CD4-positive, CD25-positive, alpha-beta regulatory T cell (primary cell): ENCODE measurements around the gene TNK2. TPM values are rescaled to one million over a fixed set of nuclear protein-coding genes. Genes with fewer than 3 reads are reported as not detected.
A peak's percentile ranks its signal among the peaks of the same experiment; 100 is the strongest.

Source experiments
- ATAC-seq, 2 donors: fragments of 150-1000 bp; cut with Tn5 transposase; one replicate each; pipeline ENCODE4 v1.10.0; 2021; ENCODE audit warnings: low read depth in 2 of 2, moderate number of reproducible peaks in 2 of 2, moderate library complexity in 1 of 2
- DNase-seq, 3 donors: peaks; one replicate each; pipeline versions ENCODE4 v3.0.0 to v3.0.0-alpha.2; 2012 to 2022; ENCODE audit warnings: mixed read lengths in 1 of 3
- H3K27ac ChIP-seq: one replicate; pipeline ENCODE4 v1.7.0; 2013; ENCODE audit warnings: mild to moderate bottlenecking, low read length; ENCODE audit not compliant: insufficient read depth, poor library complexity, severe bottlenecking
- H3K27me3 ChIP-seq: one replicate; pipeline ENCODE4 v1.7.0; 2013; ENCODE audit warnings: low read length; ENCODE audit not compliant: control insufficient read depth, insufficient read depth
- H3K36me3 ChIP-seq: one replicate; pipeline ENCODE4 v1.7.0; 2013; ENCODE audit warnings: mild to moderate bottlenecking, low read length, moderate library complexity; ENCODE audit not compliant: control insufficient read depth, insufficient read depth
- H3K4me1 ChIP-seq: 2 replicates; pipeline ENCODE4 v1.7.0; 2013; ENCODE audit warnings: mild to moderate bottlenecking, low read length; ENCODE audit not compliant: insufficient read depth, control insufficient read depth, poor library complexity, severe bottlenecking
- H3K4me3 ChIP-seq: one replicate; pipeline ENCODE4 v1.7.0; 2013; ENCODE audit warnings: low read depth, mild to moderate bottlenecking, low read length, moderate library complexity
- H3K9me3 ChIP-seq, 2 experiments: 1 replicate in 1 of 2; 2 replicates in 1 of 2; pipeline ENCODE4 v1.7.0; 2013; ENCODE audit warnings: low read length in 2 of 2, mild to moderate bottlenecking in 1 of 2, moderate library complexity in 1 of 2; ENCODE audit not compliant: control insufficient read depth in 2 of 2
- H3K27ac Mint-ChIP-seq, 3 donors: one replicate each; pipeline ENCODE4 v1.8.0; 2020 to 2022; ENCODE audit warnings: mild to moderate bottlenecking in 3 of 3, mixed read lengths in 3 of 3, moderate library complexity in 2 of 3
- H3K27me3 Mint-ChIP-seq: one replicate; pipeline ENCODE4 v1.8.0; 2022; ENCODE audit warnings: mild to moderate bottlenecking, mixed read lengths
- H3K36me3 Mint-ChIP-seq: one replicate; pipeline ENCODE4 v1.8.0; 2020; ENCODE audit warnings: mixed read lengths
- H3K4me1 Mint-ChIP-seq, 4 donors: one replicate each; pipeline ENCODE4 v1.8.0; 2020 to 2022; ENCODE audit warnings: mixed read lengths in 4 of 4, mild to moderate bottlenecking in 1 of 4
- H3K4me3 Mint-ChIP-seq, 4 donors: one replicate each; pipeline ENCODE4 v1.8.0; 2020 to 2022; ENCODE audit warnings: mild to moderate bottlenecking in 4 of 4, mixed read lengths in 4 of 4, moderate library complexity in 3 of 4
- H3K9me3 Mint-ChIP-seq, 7 donors: one replicate each; pipeline ENCODE4 v1.8.0; 2020 to 2022; ENCODE audit warnings: mixed read lengths in 7 of 7, mild to moderate bottlenecking in 3 of 7, moderate library complexity in 2 of 7
- polyA plus RNA-seq, 4 donors: library from polyadenylated mRNA; unstranded; fragments of 300-500 nt; fragmentation: Illumina TruSeq; gene quantifications; one replicate each; pipeline ENCODE4 v1.2.3, GENCODE V29; 2021
- total RNA-seq: library from RNA; stranded (reverse); gene quantifications from one replicate; pipeline ENCODE4 v1.2.3, GENCODE V29; 2022

Gene TNK2
- total and polyA plus RNA-seq, 5 donors from 2014 or later = 0.93 to 139 (median 2.1) TPM

DNA sequence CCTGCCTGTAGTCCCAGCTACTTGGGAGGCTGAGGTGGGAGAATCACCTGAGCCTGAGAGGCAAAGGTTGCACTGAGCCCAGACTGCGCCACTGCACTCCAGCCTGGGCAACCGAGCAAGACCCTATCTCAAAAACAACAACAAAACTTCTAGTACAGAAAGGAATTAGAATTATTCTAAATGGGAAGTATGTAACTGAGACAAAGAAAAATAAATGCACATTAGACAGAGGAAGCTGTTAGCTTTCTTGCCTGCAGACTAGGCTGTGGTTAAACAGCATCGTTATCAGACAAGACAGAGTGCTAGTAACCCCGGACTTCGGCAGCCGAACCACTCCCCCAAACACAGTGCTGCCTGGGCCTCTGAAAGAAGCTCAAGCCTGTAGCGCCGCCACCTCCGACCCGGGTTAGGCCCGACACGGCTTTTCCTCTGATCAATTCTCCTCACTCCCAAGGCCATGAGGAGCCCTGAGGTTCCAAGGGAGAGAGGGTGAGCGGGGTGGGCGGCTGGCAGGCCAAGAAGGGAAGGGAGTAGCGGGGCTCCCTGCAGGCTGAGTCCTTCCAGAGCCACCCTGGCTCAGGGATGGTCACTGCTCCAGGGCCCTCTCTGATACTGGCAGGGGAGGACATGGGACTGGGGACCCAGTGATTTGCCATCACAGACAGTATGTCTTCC is 51.8 kb downstream of the TNK2 start:
- DNase-seq = peak in 1 of 3 donors; percentile 28
- Mint-ChIP-seq H3K27me3 (peaks cover 7% of the 10 kb centered on the region), H3K9me3 (no peaks in the 10 kb centered on the region)

GRCh38 chr3:195855471-195856409 is 52.6 kb downstream of the TNK2 start:
- no peaks in the 10 kb centered on the region for H3K36me3 Mint-ChIP-seq
- no peak for ATAC-seq

More for the DNA sequence above, 51.8 kb downstream of the TNK2 start:
- H3K27ac ChIP-seq = no peak overlapping the region
- Mint-ChIP-seq H3K4me1 (peaks cover 4 to 11% (median 6%) of the 10 kb centered on the region in 4 donors), H3K27ac (no peak overlapping the region), H3K36me3 (no peaks in the 10 kb centered on the region), H3K4me3 (no peak overlapping the region)
- H3K9me3 ChIP-seq = no peaks in the 10 kb centered on the region
- H3K36me3 ChIP-seq = no peaks in the 10 kb centered on the region
- peaks cover 1% of the 10 kb centered on the region for H3K27me3 ChIP-seq
- no peak for ATAC-seq
- peaks cover 10% of the 10 kb centered on the region for H3K4me1 ChIP-seq
- no peak overlapping the region for H3K4me3 ChIP-seq

GRCh38 chr3:195854628-195855294 is 53.6 kb downstream of the TNK2 start:
- no peak overlapping the region for H3K4me3 ChIP-seq
- Mint-ChIP-seq H3K9me3 (no peaks in the 10 kb centered on the region), H3K27me3 (peaks cover 14% of the 10 kb centered on the region), H3K27ac (no peak overlapping the region), H3K36me3 (no peaks in the 10 kb centered on the region), H3K4me3 (no peak overlapping the region), H3K4me1 (peaks cover 8 to 15% (median 11%) of the 10 kb centered on the region in 4 donors)
- H3K9me3 ChIP-seq = no peaks in the 10 kb centered on the region
- peaks cover 1% of the 10 kb centered on the region for H3K27me3 ChIP-seq
- peaks cover 16% of the 10 kb centered on the region for H3K4me1 ChIP-seq
- no peaks in the 10 kb centered on the region for H3K36me3 ChIP-seq
- H3K27ac ChIP-seq = no peak overlapping the region
- DNase-seq (no peak), ATAC-seq (no peak)

More at GRCh38 chr3:195855471-195856409, 52.6 kb downstream of the TNK2 start:
- no peak overlapping the region for H3K4me3 Mint-ChIP-seq
- DNase-seq = no peak
- peaks cover 1% of the 10 kb centered on the region for H3K27me3 ChIP-seq
- no peaks in the 10 kb centered on the region for H3K36me3 ChIP-seq
- H3K4me1 Mint-ChIP-seq = peaks cover 7 to 15% (median 11%) of the 10 kb centered on the region in 4 donors
- H3K4me1 ChIP-seq = peaks cover 16% of the 10 kb centered on the region
- H3K27me3 Mint-ChIP-seq = peaks cover 12% of the 10 kb centered on the region
- H3K27ac Mint-ChIP-seq = no peak overlapping the region
- no peak overlapping the region for H3K27ac ChIP-seq
- H3K9me3 ChIP-seq = no peaks in the 10 kb centered on the region
- no peaks in the 10 kb centered on the region for H3K9me3 Mint-ChIP-seq
- no peak overlapping the region for H3K4me3 ChIP-seq

DNA sequence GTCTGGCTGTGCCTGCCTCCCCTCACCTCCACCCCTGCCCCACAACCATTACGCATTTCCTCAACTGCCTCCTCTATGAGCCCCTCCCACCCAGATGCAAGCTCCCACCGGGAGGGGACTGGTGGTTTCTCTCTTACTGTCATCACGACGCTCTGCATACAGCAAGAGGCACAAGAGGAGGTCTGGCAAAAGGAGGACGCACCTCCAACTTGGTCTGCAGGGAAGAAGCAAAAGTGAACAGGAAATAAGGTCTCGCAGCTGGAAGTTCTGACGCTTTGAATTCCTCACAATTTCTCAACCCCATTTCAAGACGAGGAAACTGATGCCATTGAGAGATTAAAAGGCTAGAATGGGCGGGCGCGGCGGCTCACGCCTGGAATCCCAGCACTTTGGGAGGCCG is 54.4 kb downstream of the TNK2 start:
- Histone ChIP-seq H3K27ac (no peak overlapping the region), H3K27me3 (peaks cover 1% of the 10 kb centered on the region), H3K4me3 (no peak overlapping the region), H3K9me3 (no peaks in the 10 kb centered on the region), H3K4me1 (peaks cover 8% of the 10 kb centered on the region), H3K36me3 (no peaks in the 10 kb centered on the region)
- no peaks in the 10 kb centered on the region for H3K36me3 Mint-ChIP-seq
- H3K4me1 Mint-ChIP-seq = peaks cover 4 to 10% (median 7%) of the 10 kb centered on the region in 4 donors
- H3K9me3 Mint-ChIP-seq = no peaks in the 10 kb centered on the region
- ATAC-seq (no peak), DNase-seq (no peak)
- peaks cover 14% of the 10 kb centered on the region for H3K27me3 Mint-ChIP-seq
- no peak overlapping the region for H3K27ac Mint-ChIP-seq
- H3K4me3 Mint-ChIP-seq = no peak overlapping the region

GRCh38 chr3:195853036-195853435 is 55.3 kb downstream of the TNK2 start:
- no peaks in the 10 kb centered on the region for H3K9me3 ChIP-seq
- Mint-ChIP-seq H3K36me3 (no peaks in the 10 kb centered on the region), H3K4me1 (peaks cover 4 to 13% (median 8%) of the 10 kb centered on the region in 4 donors), H3K4me3 (no peak overlapping the region), H3K9me3 (no peaks in the 10 kb centered on the region), H3K27ac (no peak overlapping the region), H3K27me3 (peaks cover 14% of the 10 kb centered on the region)
- H3K27me3 ChIP-seq = peaks cover 1% of the 10 kb centered on the region
- peaks cover 8% of the 10 kb centered on the region for H3K4me1 ChIP-seq
- ATAC-seq (no peak), DNase-seq (no peak)
- H3K36me3 ChIP-seq = no peaks in the 10 kb centered on the region
- H3K4me3 ChIP-seq = no peak overlapping the region
- H3K27ac ChIP-seq = no peak overlapping the region

- peak overlapping the region; percentile 35 for H3K4me3 ChIP-seq
- H3K27ac Mint-ChIP-seq = peak overlapping the region in 1 of 3 donors; percentile 52
- H3K36me3 Mint-ChIP-seq = no peaks in the 10 kb centered on the region
- H3K27ac ChIP-seq = no peak overlapping the region
- peaks cover 15% of the 10 kb centered on the region for H3K27me3 Mint-ChIP-seq
- DNase-seq = peak; percentile 76 to 93 (median 88)
- no peaks in the 10 kb centered on the region for H3K9me3 ChIP-seq
- peak; percentile 98 to 99 for ATAC-seq
- H3K4me3 Mint-ChIP-seq = peak overlapping the region in 1 of 4 donors; percentile 48
- H3K27me3 ChIP-seq = peaks cover 1% of the 10 kb centered on the region
- no peaks in the 10 kb centered on the region for H3K9me3 Mint-ChIP-seq
- peaks cover 8% of the 10 kb centered on the region for H3K4me1 ChIP-seq
- peaks cover 4 to 13% (median 8%) of the 10 kb centered on the region in 4 donors for H3K4me1 Mint-ChIP-seq
- no peaks in the 10 kb centered on the region for H3K36me3 ChIP-seq
Observed at GRCh38 chr3:195850857-195851543, 57.4 kb downstream of the TNK2 start.
